Osteoblast (primary cell): Measurements from ENCODE around the gene MED17. TPM values are rescaled to one million over a fixed set of nuclear protein-coding genes. Genes with fewer than 3 reads are reported as not detected.

ENCODE experiments used
- DNase-seq: peaks from one replicate; pipeline ENCODE4 v3.0.0; 2011; ENCODE audit warnings: low spot score, mixed read lengths; ENCODE audit not compliant: insufficient read length; ENCODE audit errors: missing footprints
- H2AFZ ChIP-seq: 2 replicates; pipeline ENCODE4 v1.6.0; 2011; ENCODE audit warnings: mild to moderate bottlenecking, low read length
- H3K27ac ChIP-seq: 2 replicates; pipeline ENCODE4 v1.5.1; 2011; ENCODE audit warnings: mild to moderate bottlenecking, low read depth, low read length, moderate library complexity
- H3K27me3 ChIP-seq: 2 replicates; pipeline ENCODE4 v1.6.0; 2012; ENCODE audit warnings: mild to moderate bottlenecking, control low read depth, inconsistent platforms, low read length, moderate library complexity; ENCODE audit not compliant: insufficient read depth
- H3K36me3 ChIP-seq: 2 replicates; pipeline ENCODE4 v1.5.1; 2011; ENCODE audit warnings: mild to moderate bottlenecking, low read length, control low read depth, moderate library complexity; ENCODE audit not compliant: insufficient read depth
- H3K4me1 ChIP-seq: 2 replicates; pipeline ENCODE4 v1.5.1; 2011; ENCODE audit warnings: mild to moderate bottlenecking, low read length, control low read depth, moderate library complexity; ENCODE audit not compliant: insufficient read depth
- H3K4me2 ChIP-seq: 2 replicates; pipeline ENCODE4 v1.6.0; 2011; ENCODE audit warnings: mild to moderate bottlenecking, low read length; ENCODE audit not compliant: insufficient read depth
- H3K4me3 ChIP-seq: fragments of 200-600 bp; sonication (generic); 3 replicates; pipeline ENCODE4 v1.5.1; 2012; ENCODE audit warnings: mild to moderate bottlenecking, low read length, inconsistent platforms; ENCODE audit not compliant: insufficient read depth
- H3K79me2 ChIP-seq: 2 replicates; pipeline ENCODE4 v1.6.0; 2012; ENCODE audit warnings: mild to moderate bottlenecking, low read length, control low read depth, inconsistent platforms; ENCODE audit not compliant: insufficient read depth
- H3K9me3 ChIP-seq: 2 replicates; pipeline ENCODE4 v1.5.1; 2011; ENCODE audit warnings: low read depth, low read length, control low read depth
- H4K20me1 ChIP-seq: 2 replicates; pipeline ENCODE4 v1.6.0; 2012; ENCODE audit warnings: mild to moderate bottlenecking, low read length, control low read depth; ENCODE audit not compliant: insufficient read depth
- total RNA-seq: library from RNA; depleted of rRNA; stranded (reverse); fragments of >200 nt; gene quantifications from 2 replicates; pipeline ENCODE4 v1.2.3, GENCODE V29; 2012
- TF ChIP-seq, protein P1 (sequence below): IDR thresholded peaks from 2 replicates; pipeline ENCODE4 v1.5.1; 2011; ENCODE audit warnings: mild to moderate bottlenecking, low read depth, low read length, moderate library complexity; ENCODE audit errors: extremely low read depth

The MED17 gene
- total RNA-seq, 1 donor, result 32.6 TPM

- Histone ChIP-seq H3K79me2 (no peaks in the 10 kb centered on the region), H3K9me3 (no peaks in the 10 kb centered on the region), H3K36me3 (no peaks in the 10 kb centered on the region), H3K27ac (no peak overlapping the region), H4K20me1 (no peaks in the 10 kb centered on the region), H3K4me3 (no peak overlapping the region), H3K4me1 (peaks cover 11% of the 10 kb centered on the region), H2AFZ (no peak overlapping the region), H3K4me2 (no peak overlapping the region), H3K27me3 (peaks cover 4% of the 10 kb centered on the region)
- TF ChIP-seq, protein P1, sequence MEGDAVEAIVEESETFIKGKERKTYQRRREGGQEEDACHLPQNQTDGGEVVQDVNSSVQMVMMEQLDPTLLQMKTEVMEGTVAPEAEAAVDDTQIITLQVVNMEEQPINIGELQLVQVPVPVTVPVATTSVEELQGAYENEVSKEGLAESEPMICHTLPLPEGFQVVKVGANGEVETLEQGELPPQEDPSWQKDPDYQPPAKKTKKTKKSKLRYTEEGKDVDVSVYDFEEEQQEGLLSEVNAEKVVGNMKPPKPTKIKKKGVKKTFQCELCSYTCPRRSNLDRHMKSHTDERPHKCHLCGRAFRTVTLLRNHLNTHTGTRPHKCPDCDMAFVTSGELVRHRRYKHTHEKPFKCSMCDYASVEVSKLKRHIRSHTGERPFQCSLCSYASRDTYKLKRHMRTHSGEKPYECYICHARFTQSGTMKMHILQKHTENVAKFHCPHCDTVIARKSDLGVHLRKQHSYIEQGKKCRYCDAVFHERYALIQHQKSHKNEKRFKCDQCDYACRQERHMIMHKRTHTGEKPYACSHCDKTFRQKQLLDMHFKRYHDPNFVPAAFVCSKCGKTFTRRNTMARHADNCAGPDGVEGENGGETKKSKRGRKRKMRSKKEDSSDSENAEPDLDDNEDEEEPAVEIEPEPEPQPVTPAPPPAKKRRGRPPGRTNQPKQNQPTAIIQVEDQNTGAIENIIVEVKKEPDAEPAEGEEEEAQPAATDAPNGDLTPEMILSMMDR, result no peak
- no peak for DNase-seq
Observed at GRCh38 chr11:93841446-93841845, 57.4 kb downstream of the MED17 start.

DNA sequence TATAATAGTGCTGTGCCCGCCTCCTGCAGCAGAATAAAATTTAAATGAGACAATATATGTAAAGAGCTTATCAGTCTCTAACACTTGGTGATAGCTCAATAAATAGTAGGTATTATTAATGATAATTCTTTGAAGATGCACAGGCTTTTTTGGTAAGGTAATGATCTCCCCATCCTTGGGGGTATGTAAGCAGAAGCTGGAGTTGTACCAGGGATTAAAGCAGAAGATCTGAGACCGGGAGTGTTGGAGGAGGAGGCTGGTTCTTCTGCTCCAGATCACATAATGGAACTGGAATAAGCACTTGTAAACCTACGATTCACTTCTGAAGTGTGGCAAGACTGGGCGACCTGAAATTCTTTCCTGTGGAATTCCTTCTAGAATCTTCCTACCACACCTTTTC is 58.0 kb downstream of the MED17 start:
- H3K4me1 ChIP-seq, result peaks cover 11% of the 10 kb centered on the region
- peaks cover 2% of the 10 kb centered on the region for H3K27me3 ChIP-seq
- TF ChIP-seq, protein P1, result no peak
- no peaks in the 10 kb centered on the region for H3K79me2 ChIP-seq
- no peaks in the 10 kb centered on the region for H4K20me1 ChIP-seq
- H3K36me3 ChIP-seq, result no peaks in the 10 kb centered on the region
- peak overlapping the region; percentile 40 for H3K4me2 ChIP-seq
- no peak for DNase-seq
- no peak overlapping the region for H3K27ac ChIP-seq
- no peak overlapping the region for H2AFZ ChIP-seq
- no peaks in the 10 kb centered on the region for H3K9me3 ChIP-seq
- H3K4me3 ChIP-seq, result no peak overlapping the region

GRCh38 chr11:93842461-93842860 is 58.4 kb downstream of the MED17 start:
- Histone ChIP-seq H3K36me3 (no peaks in the 10 kb centered on the region), H2AFZ (no peak overlapping the region), H3K4me3 (no peak overlapping the region), H3K9me3 (no peaks in the 10 kb centered on the region), H3K27me3 (peaks cover 2% of the 10 kb centered on the region), H3K4me2 (peak overlapping the region; percentile 40), H3K4me1 (peaks cover 11% of the 10 kb centered on the region), H4K20me1 (no peaks in the 10 kb centered on the region), H3K79me2 (no peaks in the 10 kb centered on the region), H3K27ac (no peak overlapping the region)
- peak; percentile 87 for DNase-seq
- TF ChIP-seq, protein P1, result no peak

- Histone ChIP-seq H3K4me3 (no peak overlapping the region), H3K9me3 (no peaks in the 10 kb centered on the region), H3K36me3 (no peaks in the 10 kb centered on the region), H3K79me2 (no peaks in the 10 kb centered on the region), H3K27ac (no peak overlapping the region), H3K27me3 (peaks cover 2% of the 10 kb centered on the region), H3K4me2 (no peak overlapping the region), H2AFZ (no peak overlapping the region), H4K20me1 (no peaks in the 10 kb centered on the region), H3K4me1 (peaks cover 11% of the 10 kb centered on the region)
- TF ChIP-seq, protein P1, result no peak
- no peak for DNase-seq
Observed at GRCh38 chr11:93843906-93844305, 59.8 kb downstream of the MED17 start.
